Effector CD4-positive, alpha-beta T cell (primary cell): ENCODE measurements around the gene AMDHD1.
"Not testable (repeated sequence)": the region's sequence is repeated elsewhere in the genome, so short reads cannot be mapped to it uniquely, and the experiment has no call there.

Source experiments
- DNase-seq: peaks from one replicate; pipeline ENCODE4 v3.0.0-alpha.2; 2020

AMDHD1 gene

DNA sequence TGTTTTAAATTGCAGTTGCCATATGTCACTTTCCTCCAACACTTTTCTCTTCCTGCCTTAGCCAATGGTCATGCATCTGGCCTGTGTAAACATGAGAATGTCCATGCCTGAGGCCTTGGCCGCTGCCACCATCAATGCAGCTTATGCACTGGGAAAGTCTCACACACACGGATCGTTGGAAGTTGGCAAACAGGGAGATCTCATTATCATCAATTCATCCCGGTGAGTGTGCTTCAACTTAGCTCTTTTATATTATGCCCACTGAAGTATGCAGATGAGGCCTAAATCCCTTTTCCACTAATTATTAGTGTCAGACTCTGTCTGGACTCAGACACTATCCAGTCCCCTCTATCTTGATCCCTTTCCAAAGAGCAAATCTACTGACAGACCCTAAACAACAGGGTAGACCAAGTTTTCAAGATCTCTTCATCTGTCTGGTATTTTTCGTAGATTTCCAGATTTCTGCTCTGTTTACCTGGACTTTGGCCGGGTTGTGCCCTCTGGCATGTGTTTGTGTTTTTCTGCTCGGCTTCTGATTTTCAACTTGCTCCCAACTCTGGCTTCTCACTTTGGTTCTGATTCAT is 23.2 kb downstream of the AMDHD1 start:
- no peak for DNase-seq

DNA sequence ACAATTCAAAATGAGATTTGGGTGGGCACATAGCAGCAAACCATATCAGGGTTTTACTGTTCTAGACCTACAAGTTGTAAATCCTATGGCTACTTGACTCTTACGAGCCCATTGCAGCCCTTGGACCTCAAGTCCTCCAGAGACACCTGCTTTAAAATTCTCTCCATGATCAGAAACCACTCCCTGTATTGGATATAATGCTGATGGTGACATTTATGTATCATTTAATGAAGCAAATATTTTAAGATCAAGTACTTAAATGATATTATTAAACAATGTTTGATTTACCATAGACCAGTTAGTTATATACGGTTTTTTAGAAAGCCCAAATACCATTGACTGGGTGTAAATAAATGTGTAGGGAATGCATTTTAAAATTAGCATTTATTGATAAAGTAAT is 24.2 kb downstream of the AMDHD1 start:
- DNase-seq, result no peak

DNA sequence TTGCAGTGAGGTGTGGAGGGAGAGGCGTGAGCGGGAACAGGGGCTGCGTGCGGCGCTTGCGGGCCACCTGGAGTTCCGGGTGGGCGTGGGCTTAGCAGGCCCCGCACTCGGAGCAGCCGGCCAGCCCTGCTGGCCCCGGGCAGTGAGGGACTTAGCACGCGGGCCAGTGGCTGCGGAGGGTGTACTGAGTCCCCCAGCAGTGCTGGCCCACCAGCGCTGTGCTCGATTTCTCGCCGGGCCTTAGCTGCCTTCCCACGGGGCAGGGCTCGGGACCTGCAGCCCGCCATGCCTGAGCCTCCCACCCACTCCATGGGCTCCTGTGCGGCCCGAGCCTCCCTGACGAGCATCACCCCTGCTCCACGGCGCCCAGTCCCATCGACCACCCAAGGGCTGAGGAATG is 26.0 kb downstream of the AMDHD1 start:
- DNase-seq, result not testable (repeated sequence)

DNA sequence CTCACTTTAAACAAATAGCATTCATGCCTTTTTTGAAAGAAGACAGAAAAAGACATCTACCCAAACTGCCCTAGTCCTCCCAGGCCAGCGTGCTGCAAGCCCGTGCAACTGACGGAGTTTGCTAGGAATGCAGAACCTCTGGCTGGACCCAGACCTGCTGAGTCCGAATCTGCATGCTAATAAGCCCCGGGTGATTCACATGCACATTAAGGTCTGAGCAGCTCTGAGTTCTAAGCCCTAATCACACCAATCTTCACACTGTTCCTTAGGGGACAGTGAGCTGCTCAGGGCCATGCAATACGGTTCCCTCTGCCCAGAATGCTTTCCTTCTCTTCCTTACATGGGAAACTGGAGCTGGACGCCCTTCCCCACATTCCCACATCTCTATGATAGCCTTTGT is 27.8 kb downstream of the AMDHD1 start:
- DNase-seq, result no peak

DNA sequence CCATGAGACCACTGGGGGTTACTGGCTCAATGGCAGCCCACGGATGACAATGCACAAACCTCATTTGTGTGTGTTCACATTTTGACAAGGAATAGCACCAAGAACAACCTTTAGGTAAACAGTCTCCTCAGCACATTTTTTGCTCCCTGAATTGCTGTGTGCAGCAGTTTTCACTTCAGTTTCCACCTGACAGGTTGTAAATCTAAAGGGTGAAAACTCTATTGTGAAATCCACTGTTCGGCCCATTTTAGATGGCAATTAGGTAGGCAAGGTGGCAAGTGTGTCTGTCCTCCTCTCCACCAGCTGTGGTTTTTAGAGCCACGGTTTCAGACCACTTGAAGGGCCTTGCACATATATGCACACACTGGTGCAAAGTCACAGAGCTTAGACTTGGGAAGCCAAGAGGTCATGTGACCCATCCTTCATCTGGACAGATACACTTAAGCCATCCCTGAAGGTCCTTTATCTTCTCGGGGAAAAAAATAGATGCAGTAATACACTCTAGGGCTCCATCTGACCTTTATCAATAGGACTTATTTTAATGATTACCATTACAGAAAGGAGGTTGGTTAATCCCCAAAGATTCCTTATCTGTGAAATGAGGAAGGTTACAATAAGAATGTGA is 29.8 kb downstream of the AMDHD1 start:
- no peak for DNase-seq

DNA sequence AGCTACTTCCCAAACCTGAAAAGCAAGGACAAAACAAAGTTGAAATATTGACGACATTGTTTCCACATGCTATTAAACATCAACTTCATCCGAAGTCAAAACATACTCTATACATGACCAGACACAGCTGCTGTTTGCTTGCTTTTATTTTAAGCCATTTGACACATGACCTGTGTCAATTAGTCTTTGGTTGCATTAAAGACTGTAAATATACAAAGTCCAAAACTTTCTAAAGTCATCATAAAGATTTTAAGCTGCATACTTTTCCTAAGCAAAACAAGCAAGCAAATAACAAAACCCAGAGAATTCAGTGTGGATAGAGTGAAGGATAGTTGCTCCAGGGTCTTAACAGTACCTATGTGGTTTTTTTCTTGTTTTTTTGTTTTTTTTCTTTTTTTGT is 31.2 kb downstream of the AMDHD1 start:
- no peak for DNase-seq

DNA sequence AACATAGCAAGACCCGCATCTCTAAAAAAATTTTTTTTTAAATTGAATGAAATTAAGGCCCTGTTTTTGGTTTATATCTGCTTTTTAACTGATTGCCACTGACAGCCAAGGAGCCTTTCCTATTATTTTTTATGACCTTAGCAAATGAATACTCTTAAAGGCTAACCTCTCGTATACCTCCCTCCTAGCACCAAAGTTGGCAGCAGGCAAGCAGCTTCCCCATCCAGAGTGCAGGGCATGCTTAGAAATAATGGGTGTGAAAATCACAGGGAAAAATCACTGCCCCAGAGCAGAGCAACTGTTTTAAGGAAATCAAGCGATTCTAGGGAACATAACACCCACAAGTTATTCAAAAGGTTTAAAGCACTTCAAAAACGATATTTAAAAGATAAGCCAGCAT is 32.4 kb downstream of the AMDHD1 start:
- no peak for DNase-seq

DNA sequence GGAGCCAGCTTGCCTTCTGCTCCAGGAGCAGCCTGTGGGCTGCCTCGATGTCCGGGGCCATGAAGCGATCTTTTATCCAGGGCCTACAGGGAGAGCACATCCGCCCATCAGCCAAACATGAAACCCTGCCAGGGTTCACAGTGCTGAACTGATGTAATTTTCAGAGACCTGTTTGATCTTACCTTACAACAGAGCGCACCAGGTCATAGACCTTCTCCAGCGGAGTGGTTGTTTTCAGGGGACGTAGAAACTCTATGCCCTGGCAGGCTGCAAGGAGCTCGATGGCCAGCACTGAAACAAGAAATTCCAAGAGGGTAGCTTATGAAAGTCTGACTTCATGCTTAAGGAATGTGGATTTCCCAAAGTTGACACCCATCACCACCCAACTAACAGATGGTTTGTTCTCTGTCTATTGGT is 33.3 kb downstream of the AMDHD1 start:
- no peak for DNase-seq

DNA sequence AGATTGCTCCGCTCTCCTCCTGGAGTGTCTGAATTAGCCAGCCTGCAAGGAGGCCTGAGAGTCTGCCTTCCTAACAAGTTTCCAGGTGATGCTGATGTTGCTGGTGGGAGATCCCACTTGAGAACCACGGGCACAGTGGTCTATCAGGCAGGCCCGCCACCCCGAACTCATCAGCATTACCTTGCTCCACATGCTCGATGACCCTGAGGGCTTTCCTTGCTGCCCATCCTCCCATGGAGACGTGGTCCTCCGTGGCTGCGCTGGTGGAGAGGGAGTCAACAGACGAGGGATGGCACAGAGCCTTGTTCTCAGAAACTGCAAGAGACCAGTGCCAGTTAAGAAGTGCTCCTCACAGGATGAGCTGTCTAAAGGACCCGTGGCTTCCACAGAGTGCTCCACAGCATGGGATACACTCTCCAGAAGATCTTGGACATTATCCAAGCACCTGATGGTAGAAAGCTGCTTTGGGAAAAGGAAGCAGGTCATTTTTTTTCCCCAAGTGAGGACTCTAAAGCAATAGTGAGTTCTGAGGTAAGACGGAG is 34.7 kb downstream of the AMDHD1 start:
- DNase-seq, result no peak

DNA sequence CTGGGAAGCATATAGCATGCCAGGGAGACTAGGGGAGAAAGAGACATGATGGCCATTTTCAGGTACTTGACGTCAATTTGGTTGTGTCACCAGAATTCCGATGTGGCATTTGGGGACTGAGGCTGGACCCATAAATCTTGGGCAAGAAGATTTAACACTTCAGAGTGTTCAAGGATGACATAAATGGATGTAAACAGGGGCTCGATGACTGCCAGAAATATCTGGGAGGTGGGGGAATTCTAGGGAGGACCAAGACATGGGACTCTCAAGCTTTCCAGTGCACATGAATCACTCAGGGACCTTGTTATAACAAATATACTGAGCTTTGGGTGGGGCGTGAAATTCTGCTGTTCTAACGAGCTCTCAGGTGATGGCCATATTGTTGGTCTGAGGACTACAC is 35.2 kb downstream of the AMDHD1 start:
- no peak for DNase-seq

DNA sequence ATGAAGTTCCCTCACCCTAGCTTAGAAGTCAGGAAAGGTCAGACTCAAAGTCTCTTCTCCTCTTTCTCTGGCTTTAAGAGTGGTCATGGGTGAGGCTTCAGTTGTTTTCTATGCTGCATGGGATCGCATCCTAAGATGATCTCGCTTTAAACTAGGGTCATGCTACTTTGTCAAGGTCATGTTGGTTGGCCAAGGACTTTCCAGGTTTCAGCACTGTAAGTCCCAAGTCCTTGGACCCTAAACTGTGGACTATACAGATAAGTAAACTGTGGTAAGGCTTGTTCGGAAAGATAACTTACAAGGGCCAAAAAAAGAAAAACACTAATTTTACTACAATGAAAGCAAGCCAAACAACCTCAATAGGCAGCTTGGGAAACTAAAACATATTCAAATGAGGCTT is 35.6 kb downstream of the AMDHD1 start:
- DNase-seq, result no peak

DNA sequence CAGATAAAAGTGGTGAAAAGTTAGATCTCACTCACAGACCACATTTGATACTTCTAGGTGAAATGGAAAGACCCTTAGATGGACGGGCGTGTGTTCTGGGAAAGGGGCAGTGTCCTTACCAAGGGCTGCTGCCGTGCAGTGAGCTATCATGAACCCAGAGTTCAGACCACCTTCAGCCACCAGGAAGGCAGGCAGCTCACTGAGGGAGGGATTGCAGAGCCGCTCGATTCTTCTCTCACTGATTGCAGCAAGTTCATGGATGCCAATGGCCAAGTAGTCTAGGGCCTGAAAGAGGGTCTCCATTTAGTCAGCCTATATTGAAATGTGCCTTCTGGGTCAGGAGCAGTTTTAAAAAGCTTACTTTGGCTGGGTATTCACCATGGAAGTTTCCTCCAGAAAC is 37.3 kb downstream of the AMDHD1 start:
- DNase-seq, result no peak

DNA sequence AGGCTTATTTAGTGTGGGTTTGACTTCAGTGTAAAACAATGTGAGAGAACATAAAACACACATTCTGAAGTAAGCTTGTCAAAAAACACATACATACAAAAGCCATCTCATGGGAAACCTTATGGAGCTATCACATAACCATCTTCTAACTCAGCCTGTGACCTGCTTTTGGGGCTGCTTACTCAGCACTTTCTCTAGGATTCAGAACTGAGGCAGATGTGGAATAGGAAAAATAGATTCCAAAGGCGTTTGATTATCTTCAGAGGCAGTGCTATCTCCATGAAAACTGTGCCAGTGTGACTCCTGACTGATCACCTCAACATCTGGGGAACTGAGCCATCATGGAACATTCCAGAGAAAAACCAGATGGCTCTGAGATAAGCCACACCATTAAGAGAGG is 39.5 kb downstream of the AMDHD1 start:
- DNase-seq, result no peak

DNA sequence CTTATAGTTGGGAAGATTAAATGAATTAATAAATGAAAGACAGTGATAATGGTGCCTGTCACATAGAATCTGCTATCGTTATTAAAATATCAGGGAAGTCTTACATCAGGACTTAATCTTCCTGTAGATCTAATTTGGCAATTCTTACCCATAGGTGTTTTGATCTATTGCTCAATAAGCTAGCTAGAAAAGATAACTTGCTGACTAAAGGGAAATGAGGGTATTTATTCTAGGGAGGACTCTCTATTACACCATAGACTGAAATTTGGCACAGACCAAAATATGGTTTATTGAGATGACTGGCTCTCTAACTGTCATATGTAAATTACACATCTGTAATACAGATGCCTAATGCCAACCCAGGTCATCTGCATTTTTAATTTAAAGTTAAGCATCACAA is 41.6 kb downstream of the AMDHD1 start:
- DNase-seq, result no peak

DNA sequence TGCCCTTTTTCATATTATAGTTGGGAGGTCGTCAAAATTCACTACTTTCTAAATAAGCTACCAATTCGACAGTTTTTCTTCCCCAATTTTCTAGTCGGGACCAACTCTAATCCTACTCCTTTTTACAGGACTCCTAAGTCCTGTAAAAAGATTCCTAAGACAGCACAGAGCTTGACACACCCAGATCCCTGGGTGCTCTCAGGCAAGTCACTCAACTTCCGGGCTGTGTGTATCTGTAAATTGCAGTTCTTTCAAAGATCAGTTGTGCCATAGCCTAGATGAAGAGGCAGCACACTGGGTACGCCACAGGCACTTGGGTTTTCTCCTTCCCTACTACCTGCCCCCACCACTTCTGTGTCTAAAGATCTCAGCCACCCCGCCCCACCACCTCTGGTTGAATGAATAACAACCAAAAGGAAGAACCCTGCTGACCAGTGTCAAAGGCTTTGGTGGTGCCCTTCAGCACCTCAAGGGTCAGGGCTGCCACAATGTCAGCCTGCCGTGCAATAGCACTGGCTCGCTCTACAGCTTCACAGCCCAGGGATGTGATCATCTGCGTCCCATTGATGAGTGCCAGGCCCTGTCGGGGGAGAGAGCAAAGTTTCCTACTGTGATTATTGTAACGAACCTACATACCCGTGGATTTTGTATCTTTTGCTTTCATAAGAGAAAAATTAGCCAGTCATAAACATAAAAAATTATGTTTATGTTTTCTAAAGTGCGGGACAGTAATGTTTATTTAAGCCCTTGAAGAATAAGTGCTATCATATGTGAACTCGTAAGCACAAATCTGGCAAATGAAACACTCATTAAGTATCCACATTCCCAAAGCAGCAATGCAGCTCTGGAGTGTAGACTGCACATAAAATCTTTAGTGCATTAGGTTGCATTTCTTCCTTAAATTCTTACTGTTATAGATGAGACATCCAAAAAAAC is 43.8 kb downstream of the AMDHD1 start:
- DNase-seq, result no peak

DNA sequence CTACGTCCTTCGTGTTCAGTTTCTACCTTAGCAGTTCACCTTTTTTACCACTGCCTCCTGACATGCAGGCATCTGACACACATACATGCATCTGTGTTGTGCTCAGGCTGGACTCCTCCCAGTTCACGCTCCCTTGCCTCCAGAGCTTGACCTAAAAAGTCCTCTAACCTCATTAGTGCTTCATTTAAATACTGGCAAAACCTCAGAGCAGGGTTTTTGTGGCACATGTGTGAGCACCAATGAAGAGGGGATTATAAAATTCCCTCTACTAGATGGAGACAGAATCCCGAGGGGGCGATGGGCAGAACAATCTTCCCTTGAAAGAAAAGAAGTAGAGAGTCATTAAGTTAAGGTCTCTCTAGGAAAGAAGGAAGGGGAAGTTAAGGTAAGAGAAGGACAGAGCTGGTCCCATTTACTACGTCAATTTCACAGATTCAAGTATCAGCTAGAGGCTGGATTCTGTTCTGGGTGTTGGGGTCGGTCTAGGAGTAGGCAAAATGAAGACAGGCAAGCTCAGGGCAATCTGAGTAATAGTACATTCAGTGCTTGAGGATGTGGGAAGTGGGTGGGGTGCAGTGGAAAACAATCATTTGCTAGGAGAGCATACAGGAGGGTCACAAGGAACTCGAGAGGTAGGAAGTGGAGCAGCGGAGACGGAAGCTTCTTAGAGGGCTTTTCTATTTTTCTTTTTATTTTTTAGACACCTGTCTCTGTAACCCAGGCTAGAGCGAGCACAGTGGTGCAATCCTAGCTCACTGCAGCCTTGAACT is 45.6 kb downstream of the AMDHD1 start:
- no peak for DNase-seq

DNA sequence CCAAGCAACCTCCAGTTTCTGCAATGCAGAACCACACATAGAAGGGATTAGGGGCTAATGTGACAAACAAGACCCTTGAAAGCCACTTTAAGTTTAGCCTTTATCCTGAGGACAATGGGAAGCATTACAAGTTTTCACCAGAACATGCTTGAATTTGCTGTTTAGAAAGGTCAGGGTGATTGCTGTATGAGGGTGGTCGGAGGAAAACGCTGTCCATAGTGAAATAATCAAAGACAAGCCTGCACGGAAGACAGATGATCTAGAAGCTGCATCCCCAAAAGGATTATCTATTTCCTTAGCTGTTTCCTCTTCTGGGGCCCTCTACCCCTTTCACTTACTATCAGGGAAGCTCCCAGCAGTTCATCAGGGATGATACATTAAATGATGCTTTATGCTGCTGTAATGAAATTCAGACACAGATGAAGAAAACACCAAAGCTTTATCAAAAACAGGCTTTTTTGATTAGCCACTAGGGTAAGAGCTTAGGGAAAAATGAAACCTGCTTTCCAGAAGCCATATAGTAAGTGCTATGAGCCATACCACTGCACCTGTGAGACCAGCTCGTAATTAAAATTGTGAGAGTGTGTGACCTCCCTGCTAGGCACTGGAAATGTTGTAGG is 46.5 kb downstream of the AMDHD1 start:
- DNase-seq, result no peak

DNA sequence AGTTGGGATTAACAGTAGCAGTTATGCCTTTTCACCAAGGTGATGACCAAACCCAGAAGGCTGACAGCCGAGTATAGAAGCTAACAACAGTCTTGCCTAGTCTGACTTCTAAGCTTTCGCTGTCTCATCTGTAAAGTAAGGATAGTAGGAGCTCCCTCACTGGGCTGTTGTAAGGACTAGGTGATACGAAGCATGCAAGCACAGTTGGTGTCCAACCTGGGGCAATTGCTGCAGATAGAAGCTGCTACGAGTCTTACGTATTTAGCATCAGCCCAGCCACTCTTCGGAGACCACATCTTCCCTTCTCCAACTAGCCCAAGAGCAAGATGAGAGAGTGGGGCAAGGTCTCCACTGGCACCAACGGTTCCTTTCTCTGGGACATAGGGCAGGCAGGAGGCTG is 47.0 kb downstream of the AMDHD1 start:
- DNase-seq, result no peak

DNA sequence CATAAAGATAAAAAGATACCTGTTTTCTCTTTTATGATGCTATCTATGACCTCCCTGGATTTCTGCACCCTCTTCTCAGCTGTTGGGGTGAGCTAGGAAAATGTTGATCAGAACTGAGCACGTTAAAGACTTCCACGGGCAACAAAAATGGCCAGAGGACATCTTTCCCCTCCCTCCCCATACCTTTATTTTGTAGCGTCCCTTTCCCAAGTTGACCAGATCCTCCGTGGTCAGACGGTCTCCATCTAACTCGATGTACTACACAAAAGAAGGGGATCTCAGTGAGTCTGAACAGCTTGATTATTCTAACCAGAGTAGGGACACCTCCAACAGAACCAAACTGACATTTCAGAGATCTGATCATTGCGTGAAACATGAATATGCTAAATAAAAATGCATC is 50.8 kb downstream of the AMDHD1 start:
- no peak for DNase-seq

DNA sequence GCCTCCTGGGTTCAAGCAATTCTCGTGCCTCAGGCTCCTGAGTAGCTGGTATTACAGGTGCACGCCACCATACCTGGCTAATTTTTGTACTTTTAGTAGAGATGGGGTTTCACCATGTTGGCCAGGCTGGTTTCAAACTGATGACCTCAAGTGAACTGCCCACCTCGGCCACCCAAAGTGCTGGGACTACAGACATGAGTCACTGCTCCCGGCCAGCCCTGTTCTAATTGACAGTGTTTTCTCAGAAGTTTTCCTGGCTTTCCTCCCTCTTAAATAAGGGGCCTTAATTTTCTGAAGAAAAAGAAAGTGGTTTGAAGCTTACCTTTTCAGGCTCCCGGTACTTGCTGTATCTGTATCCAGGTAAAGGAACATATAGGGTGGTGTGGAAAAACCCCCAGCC is 51.3 kb downstream of the AMDHD1 start:
- no peak for DNase-seq

DNA sequence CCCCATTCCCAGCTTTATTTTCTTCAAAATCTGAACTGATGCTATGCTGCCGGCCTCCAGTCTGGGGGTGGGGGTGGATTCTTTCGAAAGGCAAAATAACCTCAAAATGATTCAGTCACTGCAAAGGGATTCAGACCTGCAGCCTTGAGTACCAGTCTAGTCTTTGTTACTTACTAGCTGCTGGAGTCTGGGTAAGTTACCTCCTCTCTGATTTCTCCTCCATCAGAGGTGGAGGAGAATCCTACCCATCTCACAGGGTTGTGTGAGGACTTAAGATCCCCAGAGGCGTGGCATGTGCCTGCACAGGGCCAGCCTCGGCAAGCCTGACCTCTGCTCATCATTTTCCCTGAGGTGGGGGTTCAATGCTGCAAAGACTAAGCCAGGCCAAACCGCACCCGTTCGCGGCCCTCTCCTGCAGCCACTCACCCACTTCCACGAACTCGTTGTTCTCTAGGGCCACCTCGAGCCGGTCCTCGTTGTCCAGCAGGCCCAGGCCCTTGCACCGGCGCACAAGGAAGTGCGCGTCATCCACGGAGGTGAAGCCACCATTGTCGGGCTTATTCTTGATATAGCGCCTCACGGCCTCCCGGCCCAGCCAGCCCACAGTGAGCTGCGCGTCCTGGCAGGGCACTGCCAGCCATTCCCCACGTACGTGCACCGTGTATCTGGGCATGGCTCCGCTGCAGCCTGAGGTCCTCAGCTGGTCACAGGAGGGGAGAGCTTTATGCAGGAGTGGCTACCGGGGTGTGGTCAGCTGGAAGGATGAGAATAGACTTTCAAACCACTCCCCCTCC is 52.3 kb downstream of the AMDHD1 start:
- DNase-seq, result no peak
